NK-92 treated with Interleukin-12 subunit alpha and Interleukin-12 subunit beta, amount 100 ng/mL, for 24 hours (cell line): Measurements from ENCODE around the gene RPRML.
"Not testable (repeated sequence)": the region's sequence is repeated elsewhere in the genome, so short reads cannot be mapped to it uniquely, and the experiment has no call there.

Source experiments
- DNase-seq: peaks from one replicate; lab custom pipeline; 2025; lab: John Stamatoyannopoulos, UW

RPRML gene

GRCh38 chr17:46976626-46977270 is 2.3 kb downstream of the RPRML start:
- no peak for DNase-seq

- DNase-seq, result no peak
Observed at GRCh38 chr17:46975287-46975686, 3.8 kb downstream of the RPRML start.

GRCh38 chr17:46974086-46974485 is 5.0 kb downstream of the RPRML start:
- no peak for DNase-seq

GRCh38 chr17:46972346-46972745 is 6.7 kb downstream of the RPRML start:
- DNase-seq, result no peak

GRCh38 chr17:46971647-46972300 is 7.3 kb downstream of the RPRML start:
- DNase-seq, result no peak

GRCh38 chr17:46968896-46969295 is 10.2 kb downstream of the RPRML start:
- no peak for DNase-seq

- no peak for DNase-seq
Observed at GRCh38 chr17:46968224-46968834, 10.7 kb downstream of the RPRML start.

GRCh38 chr17:46964315-46965265 is 14.5 kb downstream of the RPRML start:
- no peak for DNase-seq

GRCh38 chr17:46963571-46963970 is 15.5 kb downstream of the RPRML start:
- DNase-seq, result no peak

- no peak for DNase-seq
Observed at GRCh38 chr17:46962374-46962790, 16.7 kb downstream of the RPRML start.

GRCh38 chr17:46960152-46960551 is 18.9 kb downstream of the RPRML start:
- DNase-seq, result no peak

GRCh38 chr17:46958041-46958591 is 20.9 kb downstream of the RPRML start:
- DNase-seq, result no peak

GRCh38 chr17:46953191-46953590 is 25.9 kb downstream of the RPRML start:
- not testable (repeated sequence) for DNase-seq

GRCh38 chr17:46952115-46952514 is 26.9 kb downstream of the RPRML start:
- no peak for DNase-seq

- DNase-seq, result no peak
Observed at GRCh38 chr17:46951706-46952105, 27.3 kb downstream of the RPRML start.

- DNase-seq, result no peak
Observed at GRCh38 chr17:46950997-46951621, 27.9 kb downstream of the RPRML start.

GRCh38 chr17:46950342-46950996 is 28.6 kb downstream of the RPRML start:
- DNase-seq, result no peak

GRCh38 chr17:46949291-46950174 is 29.5 kb downstream of the RPRML start:
- no peak for DNase-seq

GRCh38 chr17:46948544-46948943 is 30.5 kb downstream of the RPRML start:
- DNase-seq, result no peak

GRCh38 chr17:46947216-46947615 is 31.8 kb downstream of the RPRML start:
- DNase-seq, result no peak
